GM23338 (cell line): ENCODE results near the gene BRDT. TPM values are rescaled to one million over a fixed set of nuclear protein-coding genes. Genes with fewer than 3 reads are reported as not detected.

ENCODE experiments used
- ATAC-seq: fragments of 200-7000 bp; cut with Tn5 transposase; 3 replicates; pipeline ENCODE4 v1.9.1; 2020
- DNase-seq: peaks from one replicate; pipeline ENCODE4 v3.0.0-alpha.2; 2015; ENCODE audit warnings: low spot score
- H2AFZ ChIP-seq: fragments of 200-600 bp; sonication (generic); 2 replicates; pipeline ENCODE4 v1.8.0; 2016; ENCODE audit warnings: antibody characterized with exemption, mild to moderate bottlenecking, moderate library complexity
- H3F3A ChIP-seq: fragments of 200-600 bp; sonication (generic); replicated peaks from 2 replicates; pipeline ENCODE4 v1.8.0; 2017; ENCODE audit warnings: antibody characterized with exemption, mixed run types, low read depth
- H3K27ac ChIP-seq: fragments of 200-600 bp; sonication (generic); 2 replicates; pipeline ENCODE4 v1.6.1; 2016; ENCODE audit warnings: low read depth
- H3K27me3 ChIP-seq: fragments of 200-600 bp; sonication (generic); 2 replicates; pipeline ENCODE4 v1.8.0; 2016; ENCODE audit warnings: mild to moderate bottlenecking, mixed run types, moderate library complexity; ENCODE audit not compliant: insufficient read depth
- H3K36me3 ChIP-seq: fragments of 200-600 bp; sonication (generic); 2 replicates; pipeline ENCODE4 v1.8.0; 2016; ENCODE audit warnings: mild to moderate bottlenecking; ENCODE audit not compliant: insufficient read depth
- H3K4me1 ChIP-seq: fragments of 200-600 bp; sonication (generic); 2 replicates; pipeline ENCODE4 v1.8.0; 2016; ENCODE audit warnings: mild to moderate bottlenecking, moderate library complexity; ENCODE audit not compliant: insufficient read depth
- H3K4me2 ChIP-seq: fragments of 200-600 bp; sonication (generic); 2 replicates; pipeline ENCODE4 v1.7.1; 2017; ENCODE audit warnings: mixed run types
- H3K4me3 ChIP-seq: fragments of 200-600 bp; sonication (generic); 2 replicates; pipeline ENCODE4 v1.6.1; 2016; ENCODE audit warnings: mixed run types
- H3K79me2 ChIP-seq: fragments of 200-600 bp; sonication (generic); replicated peaks from 2 replicates; pipeline ENCODE4 v1.8.0; 2017; ENCODE audit warnings: mild to moderate bottlenecking; ENCODE audit not compliant: insufficient read depth
- H3K9me2 ChIP-seq: fragments of 200-600 bp; sonication (generic); 2 replicates; pipeline ENCODE4 v1.8.0; 2017; ENCODE audit not compliant: insufficient read depth
- H4K20me1 ChIP-seq: fragments of 200-600 bp; sonication (generic); replicated peaks from 2 replicates; pipeline ENCODE4 v1.8.0; 2017; ENCODE audit warnings: mild to moderate bottlenecking; ENCODE audit not compliant: insufficient read depth
- H3K27ac Mint-ChIP-seq: 2 replicates; pipeline ENCODE4 v1.8.0; 2020; ENCODE audit warnings: inconsistent platforms, mild to moderate bottlenecking, moderate library complexity, mixed read lengths
- H3K27me3 Mint-ChIP-seq: 3 replicates; pipeline ENCODE4 v1.8.0; 2022; ENCODE audit warnings: low read depth, mild to moderate bottlenecking, moderate library complexity, mixed read lengths, inconsistent platforms; ENCODE audit not compliant: insufficient read depth, poor library complexity
- H3K36me3 Mint-ChIP-seq: 3 replicates; pipeline ENCODE4 v1.8.0; 2021; ENCODE audit warnings: low read depth, mild to moderate bottlenecking, inconsistent platforms, moderate library complexity, mixed read lengths
- H3K4me1 Mint-ChIP-seq: 3 replicates; pipeline ENCODE4 v1.8.0; 2020; ENCODE audit warnings: mild to moderate bottlenecking, inconsistent platforms, mixed read lengths
- H3K4me3 Mint-ChIP-seq: 3 replicates; pipeline ENCODE4 v1.8.0; 2021; ENCODE audit warnings: moderate library complexity, mild to moderate bottlenecking, inconsistent platforms, mixed read lengths
- H3K9me3 Mint-ChIP-seq: 3 replicates; pipeline ENCODE4 v1.8.0; 2020; ENCODE audit warnings: moderate library complexity, mild to moderate bottlenecking, inconsistent platforms, mixed read lengths
- CREB1 ChIP-seq: fragments of 250-450 bp; sonication (Bioruptor Pico); IDR thresholded peaks from 2 replicates; pipeline ENCODE4 v1.5.0; 2020; ENCODE audit warnings: low read depth, mild to moderate bottlenecking, moderate library complexity
- EZH2phosphoT487 ChIP-seq: fragments of 200-600 bp; sonication (generic); IDR thresholded peaks from one replicate; pipeline ENCODE4 v1.8.1; 2018; ENCODE audit warnings: antibody characterized with exemption; ENCODE audit not compliant: unreplicated experiment
- JUNB ChIP-seq: IDR thresholded peaks from one replicate; pipeline ENCODE4 v1.6.1; 2016; ENCODE audit warnings: antibody characterized with exemption; ENCODE audit not compliant: unreplicated experiment
- POLR2AphosphoS5 ChIP-seq: IDR thresholded peaks from 2 replicates; pipeline ENCODE4 v1.6.1; 2016; ENCODE audit warnings: antibody characterized with exemption, low read depth
- STAT1 ChIP-seq: IDR thresholded peaks from one replicate; pipeline ENCODE4 v1.6.1; 2016; ENCODE audit warnings: antibody characterized with exemption; ENCODE audit not compliant: unreplicated experiment
- ZNF114 ChIP-seq: fragments of 250-450 bp; sonication (Bioruptor Pico); IDR thresholded peaks from 2 replicates; pipeline ENCODE4 v1.5.0; 2020; ENCODE audit warnings: mild to moderate bottlenecking, moderate library complexity
- ZNF331 ChIP-seq: fragments of 250-450 bp; sonication (Bioruptor Pico); IDR thresholded peaks from 2 replicates; pipeline ENCODE4 v1.5.0; 2020; ENCODE audit warnings: low read depth, mild to moderate bottlenecking, moderate library complexity
- polyA plus RNA-seq: library from polyadenylated mRNA; unstranded; fragments of >200 nt; fragmentation: Nextera tagmentation; extraction: Ambion mirVana; gene quantifications from 2 replicates; pipeline ENCODE4 v1.2.1, GENCODE V29; 2016
- total RNA-seq: library from RNA; depleted of rRNA; stranded (reverse); fragments of >200 nt; shearing (Covaris generic); gene quantifications from 2 replicates; pipeline ENCODE4 v1.2.3, GENCODE V29; 2014
- TF ChIP-seq, protein P1 (sequence below): IDR thresholded peaks from one replicate; pipeline ENCODE4 v1.6.1; 2018; ENCODE audit warnings: antibody characterized with exemption; ENCODE audit not compliant: unreplicated experiment
- TF ChIP-seq, protein P2 (sequence below): IDR thresholded peaks from 2 replicates; pipeline ENCODE4 v1.6.1; 2016; ENCODE audit warnings: antibody characterized with exemption

The BRDT gene
- total and polyA plus RNA-seq, 2 experiments from 2014 or later, result 0.58 to 0.80 TPM

GRCh38 chr1:92040971-92041370 is 91.8 kb downstream of the BRDT start:
- Histone ChIP-seq H3K36me3 (no peaks in the 10 kb centered on the region), H3K4me3 (no peak overlapping the region), H3K4me2 (no peak overlapping the region), H3K27me3 (no peaks in the 10 kb centered on the region), H3F3A (no peaks in the 10 kb centered on the region), H3K79me2 (no peaks in the 10 kb centered on the region), H2AFZ (no peak overlapping the region), H3K4me1 (no peaks in the 10 kb centered on the region), H4K20me1 (no peaks in the 10 kb centered on the region), H3K27ac (no peak overlapping the region), H3K9me2 (no peaks in the 10 kb centered on the region)
- ATAC-seq (peak; percentile 61), DNase-seq (peak; percentile 33)
- Mint-ChIP-seq H3K9me3 (no peaks in the 10 kb centered on the region), H3K36me3 (no peaks in the 10 kb centered on the region), H3K4me3 (no peak overlapping the region), H3K27ac (no peak overlapping the region), H3K4me1 (peaks cover 5% of the 10 kb centered on the region; the same call in 2 of the 3 replicates), H3K27me3 (no peaks in the 10 kb centered on the region)
- no peak for TF ChIP-seq POLR2AphosphoS5
- TF ChIP-seq ZNF114, result no peak
- no peak for TF ChIP-seq EZH2phosphoT487
- no peak for TF ChIP-seq STAT1
- TF ChIP-seq, protein P1, sequence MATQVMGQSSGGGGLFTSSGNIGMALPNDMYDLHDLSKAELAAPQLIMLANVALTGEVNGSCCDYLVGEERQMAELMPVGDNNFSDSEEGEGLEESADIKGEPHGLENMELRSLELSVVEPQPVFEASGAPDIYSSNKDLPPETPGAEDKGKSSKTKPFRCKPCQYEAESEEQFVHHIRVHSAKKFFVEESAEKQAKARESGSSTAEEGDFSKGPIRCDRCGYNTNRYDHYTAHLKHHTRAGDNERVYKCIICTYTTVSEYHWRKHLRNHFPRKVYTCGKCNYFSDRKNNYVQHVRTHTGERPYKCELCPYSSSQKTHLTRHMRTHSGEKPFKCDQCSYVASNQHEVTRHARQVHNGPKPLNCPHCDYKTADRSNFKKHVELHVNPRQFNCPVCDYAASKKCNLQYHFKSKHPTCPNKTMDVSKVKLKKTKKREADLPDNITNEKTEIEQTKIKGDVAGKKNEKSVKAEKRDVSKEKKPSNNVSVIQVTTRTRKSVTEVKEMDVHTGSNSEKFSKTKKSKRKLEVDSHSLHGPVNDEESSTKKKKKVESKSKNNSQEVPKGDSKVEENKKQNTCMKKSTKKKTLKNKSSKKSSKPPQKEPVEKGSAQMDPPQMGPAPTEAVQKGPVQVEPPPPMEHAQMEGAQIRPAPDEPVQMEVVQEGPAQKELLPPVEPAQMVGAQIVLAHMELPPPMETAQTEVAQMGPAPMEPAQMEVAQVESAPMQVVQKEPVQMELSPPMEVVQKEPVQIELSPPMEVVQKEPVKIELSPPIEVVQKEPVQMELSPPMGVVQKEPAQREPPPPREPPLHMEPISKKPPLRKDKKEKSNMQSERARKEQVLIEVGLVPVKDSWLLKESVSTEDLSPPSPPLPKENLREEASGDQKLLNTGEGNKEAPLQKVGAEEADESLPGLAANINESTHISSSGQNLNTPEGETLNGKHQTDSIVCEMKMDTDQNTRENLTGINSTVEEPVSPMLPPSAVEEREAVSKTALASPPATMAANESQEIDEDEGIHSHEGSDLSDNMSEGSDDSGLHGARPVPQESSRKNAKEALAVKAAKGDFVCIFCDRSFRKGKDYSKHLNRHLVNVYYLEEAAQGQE, result no peak
- TF ChIP-seq, protein P2, sequence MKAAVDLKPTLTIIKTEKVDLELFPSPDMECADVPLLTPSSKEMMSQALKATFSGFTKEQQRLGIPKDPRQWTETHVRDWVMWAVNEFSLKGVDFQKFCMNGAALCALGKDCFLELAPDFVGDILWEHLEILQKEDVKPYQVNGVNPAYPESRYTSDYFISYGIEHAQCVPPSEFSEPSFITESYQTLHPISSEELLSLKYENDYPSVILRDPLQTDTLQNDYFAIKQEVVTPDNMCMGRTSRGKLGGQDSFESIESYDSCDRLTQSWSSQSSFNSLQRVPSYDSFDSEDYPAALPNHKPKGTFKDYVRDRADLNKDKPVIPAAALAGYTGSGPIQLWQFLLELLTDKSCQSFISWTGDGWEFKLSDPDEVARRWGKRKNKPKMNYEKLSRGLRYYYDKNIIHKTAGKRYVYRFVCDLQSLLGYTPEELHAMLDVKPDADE, result no peak

DNA sequence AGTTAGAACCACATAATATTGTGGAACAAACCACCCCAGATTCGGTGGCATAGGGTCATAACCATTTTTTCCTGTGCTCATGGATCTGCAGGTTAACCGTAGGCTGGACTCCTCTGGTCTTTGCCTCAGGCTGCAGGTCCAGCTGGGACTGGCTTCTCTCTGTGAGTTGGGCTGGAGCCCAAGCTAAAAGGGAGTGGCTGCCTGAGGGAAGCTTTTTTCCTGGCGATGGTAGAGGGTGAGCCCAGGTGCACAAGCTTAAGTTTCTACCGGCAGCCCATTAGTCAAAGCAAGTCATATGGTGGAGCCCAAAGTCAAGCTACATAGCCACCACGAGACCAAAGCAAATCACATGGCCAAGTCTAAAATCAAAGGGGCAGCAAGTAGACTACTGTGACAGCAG is 94.4 kb downstream of the BRDT start:
- H3K4me3 ChIP-seq, result no peak overlapping the region
- H3K79me2 ChIP-seq, result no peaks in the 10 kb centered on the region
- H2AFZ ChIP-seq, result no peak overlapping the region
- ATAC-seq (peak; percentile 70), DNase-seq (peak; percentile 30)
- H3K36me3 ChIP-seq, result no peaks in the 10 kb centered on the region
- Mint-ChIP-seq H3K4me3 (no peak overlapping the region), H3K27ac (no peak overlapping the region), H3K36me3 (no peaks in the 10 kb centered on the region), H3K27me3 (peaks cover 1% of the 10 kb centered on the region), H3K4me1 (no peaks in the 10 kb centered on the region), H3K9me3 (no peaks in the 10 kb centered on the region)
- no peaks in the 10 kb centered on the region for H3K9me2 ChIP-seq
- H3K4me2 ChIP-seq, result no peak overlapping the region
- H3K27ac ChIP-seq, result no peak overlapping the region
- no peaks in the 10 kb centered on the region for H3K4me1 ChIP-seq
- H4K20me1 ChIP-seq, result no peaks in the 10 kb centered on the region
- H3F3A ChIP-seq, result no peaks in the 10 kb centered on the region
- TF ChIP-seq CREB1 (CRISPR knock-in tag) (no peak), ZNF114 (no peak), ZNF331 (CRISPR knock-in tag) (no peak), JUNB (no peak), EZH2phosphoT487 (no peak)
- TF ChIP-seq, protein P2, result no peak
- no peaks in the 10 kb centered on the region for H3K27me3 ChIP-seq
